HEK293 (cell line): ENCODE results near the gene MUSTN1.

ENCODE experiments used
- CTCF ChIA-PET: fragments of 350-600 bp; formaldehyde crosslinking; extraction: SDS; loops from one replicate; lab custom pipeline; 2021; ENCODE audit warnings: antibody characterized with exemption; lab: Yijun Ruan, JAX
- POLR2A ChIA-PET: fragments of 300-600 bp; formaldehyde crosslinking; extraction: SDS; loops from one replicate; lab custom pipeline; 2020; ENCODE audit warnings: antibody characterized with exemption, inconsistent platforms; lab: Yijun Ruan, JAX
- H3K27ac ChIP-seq: fragments of 200-500 bp; sonication (Bioruptor generic); 2 replicates; pipeline ENCODE4 v1.5.1; 2014; ENCODE audit warnings: low read depth, low read length, control low read depth, inconsistent platforms; ENCODE audit errors: extremely low read depth
- H3K36me3 ChIP-seq, 2 experiments: fragments of 200-500 bp in 1 of 2; sonication (Bioruptor generic) in 1 of 2; 1 replicate in 1 of 2; 2 replicates in 1 of 2; pipeline ENCODE4 v1.5.1; 2014 to 2017; ENCODE audit warnings: inconsistent platforms in 2 of 2, low read length in 2 of 2; ENCODE audit not compliant: control insufficient read depth in 2 of 2, insufficient read depth in 1 of 2
- H3K4me1 ChIP-seq: fragments of 200-500 bp; sonication (Bioruptor generic); 2 replicates; pipeline ENCODE4 v1.5.1; 2014; ENCODE audit warnings: mild to moderate bottlenecking, low read length, inconsistent platforms; ENCODE audit not compliant: control insufficient read depth, insufficient read depth
- H3K4me3 ChIP-seq: 2 replicates; pipeline ENCODE4 v1.5.1; 2011; ENCODE audit warnings: low read depth, mild to moderate bottlenecking, control low read depth, low read length, moderate library complexity
- H3K9me3 ChIP-seq: fragments of 200-500 bp; sonication (Bioruptor generic); 2 replicates; pipeline ENCODE4 v1.5.1; 2014; ENCODE audit warnings: low read depth, low read length, inconsistent platforms; ENCODE audit not compliant: control insufficient read depth, insufficient read depth
- PRDM6 ChIP-seq: fragments of 450-650 bp; formaldehyde crosslinking; IDR thresholded peaks from 2 replicates; pipeline ENCODE4 v1.5.1; 2017; ENCODE audit warnings: missing biosample characterization, missing genetic modification characterization
- SALL2 ChIP-seq: fragments of 450-650 bp; formaldehyde crosslinking; IDR thresholded peaks from 2 replicates; pipeline ENCODE4 v1.5.0; 2017; ENCODE audit warnings: missing biosample characterization, mild to moderate bottlenecking, missing genetic modification characterization, borderline replicate concordance
- YY1 ChIP-seq: fragments of 450-650 bp; formaldehyde crosslinking; IDR thresholded peaks from 2 replicates; pipeline ENCODE4 v1.5.1; 2018; ENCODE audit warnings: missing biosample characterization, missing genetic modification characterization
- ZIC2 ChIP-seq: fragments of 450-650 bp; formaldehyde crosslinking; IDR thresholded peaks from 2 replicates; pipeline ENCODE4 v1.5.1; 2016; ENCODE audit warnings: missing biosample characterization, missing genetic modification characterization
- ZNF133 ChIP-seq: fragments of 450-650 bp; formaldehyde crosslinking; IDR thresholded peaks from 2 replicates; pipeline ENCODE4 v1.5.1; 2016; ENCODE audit warnings: missing biosample characterization, missing genetic modification characterization
- ZNF169 ChIP-seq: fragments of 450-650 bp; formaldehyde crosslinking; IDR thresholded peaks from 2 replicates; pipeline ENCODE4 v1.5.1; 2016; ENCODE audit warnings: missing biosample characterization, missing genetic modification characterization
- ZNF416 ChIP-seq: fragments of 450-650 bp; formaldehyde crosslinking; IDR thresholded peaks from 2 replicates; pipeline ENCODE4 v1.5.1; 2016; ENCODE audit warnings: missing biosample characterization, missing genetic modification characterization
- ZNF530 ChIP-seq: fragments of 450-650 bp; formaldehyde crosslinking; IDR thresholded peaks from 2 replicates; pipeline ENCODE4 v1.5.1; 2016; ENCODE audit warnings: low read depth, missing biosample characterization, missing genetic modification characterization
- ZNF544 ChIP-seq: fragments of 450-650 bp; formaldehyde crosslinking; IDR thresholded peaks from 2 replicates; pipeline ENCODE4 v1.5.0; 2017; ENCODE audit warnings: missing biosample characterization, missing genetic modification characterization
- ZNF624 ChIP-seq: fragments of 450-650 bp; formaldehyde crosslinking; IDR thresholded peaks from 2 replicates; pipeline ENCODE4 v1.5.1; 2017; ENCODE audit warnings: missing biosample characterization, missing genetic modification characterization
- ZNF626 ChIP-seq: fragments of 450-650 bp; sonication (Bioruptor Pico); formaldehyde crosslinking; IDR thresholded peaks from 2 replicates; pipeline ENCODE4 v1.5.1; 2018; ENCODE audit warnings: missing biosample characterization, missing genetic modification characterization, inconsistent platforms
- ZNF768 ChIP-seq: fragments of 450-650 bp; formaldehyde crosslinking; IDR thresholded peaks from 2 replicates; pipeline ENCODE4 v1.5.1; 2018; ENCODE audit warnings: missing biosample characterization, mild to moderate bottlenecking, missing genetic modification characterization
- ZNF785 ChIP-seq: fragments of 450-650 bp; formaldehyde crosslinking; IDR thresholded peaks from 2 replicates; pipeline ENCODE4 v1.5.1; 2016; ENCODE audit warnings: missing biosample characterization, missing genetic modification characterization
- ZNF791 ChIP-seq: fragments of 450-650 bp; formaldehyde crosslinking; IDR thresholded peaks from 2 replicates; pipeline ENCODE4 v1.5.1; 2016; ENCODE audit warnings: missing biosample characterization, missing genetic modification characterization
- TF ChIP-seq, protein P1 (sequence below): fragments of 450-650 bp; IDR thresholded peaks from 2 replicates; pipeline ENCODE4 v1.5.1; 2018; ENCODE audit warnings: missing biosample characterization, missing genetic modification characterization
- TF ChIP-seq, protein P2 (sequence below): fragments of 450-650 bp; formaldehyde crosslinking; IDR thresholded peaks from 2 replicates; pipeline ENCODE4 v1.5.1; 2016; ENCODE audit warnings: missing biosample characterization, missing genetic modification characterization, borderline replicate concordance

MUSTN1 gene

GRCh38 chr3:52838561-52839267 is 3.9 kb upstream of the MUSTN1 start:
- POLR2A ChIA-PET = no interaction called here
- CTCF ChIA-PET = interaction anchor here (1.1 kb wide), 1 partner anchor 40 kb away, joined by 4 read pairs; no protein-coding TSS in a partner anchor
- Histone ChIP-seq H3K4me3 (no peak overlapping the region), H3K36me3 (peaks cover 0 to 46% of the 10 kb centered on the region in 2 experiments; a peak in 1 of 3 replicates), H3K27ac (no peak overlapping the region), H3K9me3 (no peaks in the 10 kb centered on the region), H3K4me1 (no peaks in the 10 kb centered on the region)
- no peak for TF ChIP-seq ZNF626 (tag by site-specific recombination)
- no peak for TF ChIP-seq ZNF785
- peak; percentile 45 for TF ChIP-seq ZIC2 (tag by site-specific recombination)

DNA sequence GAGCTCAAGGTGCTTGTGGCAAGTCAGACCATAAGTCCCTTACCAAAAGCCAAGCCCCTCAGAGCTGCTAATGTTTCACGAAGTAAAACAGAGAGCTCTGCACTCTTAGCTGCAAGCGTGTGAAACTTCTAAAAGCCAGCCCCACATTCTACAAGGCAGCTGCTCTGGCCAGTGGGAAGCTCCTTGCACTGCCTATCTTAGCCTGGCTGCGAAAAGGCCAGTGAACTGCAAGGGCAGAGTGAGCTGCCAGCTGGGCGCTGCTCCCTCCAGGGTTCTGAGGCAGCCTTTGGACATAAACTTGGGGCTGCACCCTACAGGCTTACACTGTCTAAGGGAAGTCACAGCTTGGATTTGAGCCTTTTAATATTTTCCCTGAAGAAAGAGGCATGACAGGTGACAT is 2.2 kb upstream of the MUSTN1 start:
- no peak overlapping the region for H3K27ac ChIP-seq
- ChIA-PET CTCF (interaction anchor here (0.8 kb wide), 1 partner anchor 36 kb away, joined by 3 read pairs; no protein-coding TSS in a partner anchor), POLR2A (no interaction called here)
- peaks cover under 1% of the 10 kb centered on the region; the same call in 1 of the 2 replicates for H3K4me1 ChIP-seq
- TF ChIP-seq ZNF544 (tag by site-specific recombination) (no peak), ZNF169 (tag by site-specific recombination) (no peak), ZNF791 (tag by site-specific recombination) (no peak), ZNF133 (no peak), ZNF416 (tag by site-specific recombination) (no peak), PRDM6 (tag by site-specific recombination) (no peak), YY1 (tag by site-specific recombination) (no peak), SALL2 (tag by site-specific recombination) (no peak), ZNF624 (no peak), ZNF768 (tag by site-specific recombination) (no peak), ZNF530 (tag by site-specific recombination) (no peak)
- TF ChIP-seq, protein P1, sequence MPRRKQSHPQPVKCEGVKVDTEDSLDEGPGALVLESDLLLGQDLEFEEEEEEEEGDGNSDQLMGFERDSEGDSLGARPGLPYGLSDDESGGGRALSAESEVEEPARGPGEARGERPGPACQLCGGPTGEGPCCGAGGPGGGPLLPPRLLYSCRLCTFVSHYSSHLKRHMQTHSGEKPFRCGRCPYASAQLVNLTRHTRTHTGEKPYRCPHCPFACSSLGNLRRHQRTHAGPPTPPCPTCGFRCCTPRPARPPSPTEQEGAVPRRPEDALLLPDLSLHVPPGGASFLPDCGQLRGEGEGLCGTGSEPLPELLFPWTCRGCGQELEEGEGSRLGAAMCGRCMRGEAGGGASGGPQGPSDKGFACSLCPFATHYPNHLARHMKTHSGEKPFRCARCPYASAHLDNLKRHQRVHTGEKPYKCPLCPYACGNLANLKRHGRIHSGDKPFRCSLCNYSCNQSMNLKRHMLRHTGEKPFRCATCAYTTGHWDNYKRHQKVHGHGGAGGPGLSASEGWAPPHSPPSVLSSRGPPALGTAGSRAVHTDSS (tag by site-specific recombination) = no peak
- TF ChIP-seq, protein P2, sequence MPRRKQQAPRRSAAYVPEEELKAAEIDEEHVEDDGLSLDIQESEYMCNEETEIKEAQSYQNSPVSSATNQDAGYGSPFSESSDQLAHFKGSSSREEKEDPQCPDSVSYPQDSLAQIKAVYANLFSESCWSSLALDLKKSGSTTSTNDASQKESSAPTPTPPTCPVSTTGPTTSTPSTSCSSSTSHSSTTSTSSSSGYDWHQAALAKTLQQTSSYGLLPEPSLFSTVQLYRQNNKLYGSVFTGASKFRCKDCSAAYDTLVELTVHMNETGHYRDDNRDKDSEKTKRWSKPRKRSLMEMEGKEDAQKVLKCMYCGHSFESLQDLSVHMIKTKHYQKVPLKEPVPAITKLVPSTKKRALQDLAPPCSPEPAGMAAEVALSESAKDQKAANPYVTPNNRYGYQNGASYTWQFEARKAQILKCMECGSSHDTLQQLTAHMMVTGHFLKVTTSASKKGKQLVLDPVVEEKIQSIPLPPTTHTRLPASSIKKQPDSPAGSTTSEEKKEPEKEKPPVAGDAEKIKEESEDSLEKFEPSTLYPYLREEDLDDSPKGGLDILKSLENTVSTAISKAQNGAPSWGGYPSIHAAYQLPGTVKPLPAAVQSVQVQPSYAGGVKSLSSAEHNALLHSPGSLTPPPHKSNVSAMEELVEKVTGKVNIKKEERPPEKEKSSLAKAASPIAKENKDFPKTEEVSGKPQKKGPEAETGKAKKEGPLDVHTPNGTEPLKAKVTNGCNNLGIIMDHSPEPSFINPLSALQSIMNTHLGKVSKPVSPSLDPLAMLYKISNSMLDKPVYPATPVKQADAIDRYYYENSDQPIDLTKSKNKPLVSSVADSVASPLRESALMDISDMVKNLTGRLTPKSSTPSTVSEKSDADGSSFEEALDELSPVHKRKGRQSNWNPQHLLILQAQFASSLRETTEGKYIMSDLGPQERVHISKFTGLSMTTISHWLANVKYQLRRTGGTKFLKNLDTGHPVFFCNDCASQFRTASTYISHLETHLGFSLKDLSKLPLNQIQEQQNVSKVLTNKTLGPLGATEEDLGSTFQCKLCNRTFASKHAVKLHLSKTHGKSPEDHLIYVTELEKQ (tag by site-specific recombination) = no peak
- peaks cover 0 to 37% of the 10 kb centered on the region in 2 experiments; a peak in 1 of 3 replicates for H3K36me3 ChIP-seq
- no peak overlapping the region for H3K4me3 ChIP-seq
- no peaks in the 10 kb centered on the region for H3K9me3 ChIP-seq
